Breast epithelium (tissue), 3 donors: ENCODE data around the gene HID1.

ENCODE experiments used
- POLR2A ChIP-seq: fragments of 450-650 bp; IDR thresholded peaks from one replicate; pipeline ENCODE4 v1.6.1; 2016; ENCODE audit warnings: antibody characterized with exemption, mild to moderate bottlenecking, moderate library complexity
- TF ChIP-seq, protein P1 (sequence below), 3 donors: fragments of 450-650 bp; IDR thresholded peaks; one replicate each; pipeline ENCODE4 v1.5.1; 2016 to 2017; ENCODE audit warnings: antibody characterized with exemption in 3 of 3, mild to moderate bottlenecking in 3 of 3, moderate library complexity in 3 of 3

GRCh38 chr17:74907012-74907411, 65.5 kb downstream of the HID1 start:
- TF ChIP-seq, protein P1, sequence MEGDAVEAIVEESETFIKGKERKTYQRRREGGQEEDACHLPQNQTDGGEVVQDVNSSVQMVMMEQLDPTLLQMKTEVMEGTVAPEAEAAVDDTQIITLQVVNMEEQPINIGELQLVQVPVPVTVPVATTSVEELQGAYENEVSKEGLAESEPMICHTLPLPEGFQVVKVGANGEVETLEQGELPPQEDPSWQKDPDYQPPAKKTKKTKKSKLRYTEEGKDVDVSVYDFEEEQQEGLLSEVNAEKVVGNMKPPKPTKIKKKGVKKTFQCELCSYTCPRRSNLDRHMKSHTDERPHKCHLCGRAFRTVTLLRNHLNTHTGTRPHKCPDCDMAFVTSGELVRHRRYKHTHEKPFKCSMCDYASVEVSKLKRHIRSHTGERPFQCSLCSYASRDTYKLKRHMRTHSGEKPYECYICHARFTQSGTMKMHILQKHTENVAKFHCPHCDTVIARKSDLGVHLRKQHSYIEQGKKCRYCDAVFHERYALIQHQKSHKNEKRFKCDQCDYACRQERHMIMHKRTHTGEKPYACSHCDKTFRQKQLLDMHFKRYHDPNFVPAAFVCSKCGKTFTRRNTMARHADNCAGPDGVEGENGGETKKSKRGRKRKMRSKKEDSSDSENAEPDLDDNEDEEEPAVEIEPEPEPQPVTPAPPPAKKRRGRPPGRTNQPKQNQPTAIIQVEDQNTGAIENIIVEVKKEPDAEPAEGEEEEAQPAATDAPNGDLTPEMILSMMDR (IDR thresholded peaks at IDR 0.05): no peak
- TF ChIP-seq POLR2A: no peak
